Dendritic cell treated with granulocyte-macrophage colony-stimulating factor and Interleukin-4, amounts not matched to agents 40 ng/mL and 50 ng/mL, for 4 days (primary cell): Measurements from ENCODE around the gene MORF4L1.
"Not testable (repeated sequence)": the region's sequence is repeated elsewhere in the genome, so short reads cannot be mapped to it uniquely, and the experiment has no call there.

Experiments used
- H3K27ac Mint-ChIP-seq: one replicate; pipeline ENCODE4 v1.8.0; 2022; ENCODE audit warnings: mild to moderate bottlenecking, mixed read lengths
- H3K27me3 Mint-ChIP-seq: one replicate; pipeline ENCODE4 v1.8.0; 2022; ENCODE audit warnings: mild to moderate bottlenecking, mixed read lengths
- H3K36me3 Mint-ChIP-seq: one replicate; pipeline ENCODE4 v1.8.0; 2022; ENCODE audit warnings: low read depth, mixed read lengths
- H3K4me1 Mint-ChIP-seq: one replicate; pipeline ENCODE4 v1.8.0; 2022; ENCODE audit warnings: low read depth, mixed read lengths
- H3K4me3 Mint-ChIP-seq: one replicate; pipeline ENCODE4 v1.8.0; 2022; ENCODE audit warnings: mild to moderate bottlenecking, moderate library complexity, mixed read lengths
- H3K9me3 Mint-ChIP-seq: one replicate; pipeline ENCODE4 v1.8.0; 2022; ENCODE audit warnings: mixed read lengths
- intact Hi-C: fragments of 100-400 bp; cut with micrococcal nuclease; formaldehyde crosslinking; loops from one replicate; pipeline ENCODE4 v1.15.0; 2022

Gene MORF4L1

DNA sequence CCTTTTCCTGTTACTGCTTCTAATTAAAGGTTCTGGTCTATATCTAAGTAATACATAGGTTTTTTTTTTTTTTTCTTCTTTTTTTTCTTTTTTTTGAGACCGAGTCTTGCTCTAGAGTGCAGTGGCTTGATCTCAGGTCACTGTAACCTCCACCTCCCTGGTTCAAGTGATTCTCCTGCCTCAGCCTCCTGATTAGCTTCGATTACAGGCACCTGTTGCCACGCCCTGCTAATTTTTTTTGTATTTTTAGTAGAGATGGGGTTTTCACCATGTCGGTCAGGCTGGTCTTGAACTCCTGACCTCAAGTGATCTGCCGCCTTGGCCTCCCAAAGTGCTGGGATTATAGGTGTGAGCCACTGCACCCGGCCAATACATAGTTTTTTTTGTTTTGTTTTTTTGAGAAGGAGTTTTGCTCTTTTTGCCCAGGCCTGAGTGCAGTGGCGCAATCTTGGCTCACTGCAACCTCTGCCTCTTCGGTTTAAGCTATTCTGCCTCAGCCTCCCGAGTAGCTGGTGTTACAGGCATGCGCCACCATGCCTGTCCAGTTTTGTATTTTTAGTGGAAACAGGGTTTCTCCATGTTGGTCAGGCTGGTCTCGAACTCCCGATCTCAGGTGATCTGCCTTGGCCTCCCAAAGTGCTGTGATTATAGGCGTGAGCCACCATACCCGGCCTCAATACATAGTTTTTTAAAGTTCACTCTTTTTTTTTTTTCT, 28.3 kb downstream of the MORF4L1 start:
- H3K4me3 Mint-ChIP-seq, H3K27me3 Mint-ChIP-seq, intact Hi-C loops, H3K9me3 Mint-ChIP-seq, H3K27ac Mint-ChIP-seq: not testable (repeated sequence)
- Mint-ChIP-seq H3K4me1 (peaks cover 22% of the 10 kb centered on the region), H3K36me3 (peaks cover 97% of the 10 kb centered on the region)

DNA sequence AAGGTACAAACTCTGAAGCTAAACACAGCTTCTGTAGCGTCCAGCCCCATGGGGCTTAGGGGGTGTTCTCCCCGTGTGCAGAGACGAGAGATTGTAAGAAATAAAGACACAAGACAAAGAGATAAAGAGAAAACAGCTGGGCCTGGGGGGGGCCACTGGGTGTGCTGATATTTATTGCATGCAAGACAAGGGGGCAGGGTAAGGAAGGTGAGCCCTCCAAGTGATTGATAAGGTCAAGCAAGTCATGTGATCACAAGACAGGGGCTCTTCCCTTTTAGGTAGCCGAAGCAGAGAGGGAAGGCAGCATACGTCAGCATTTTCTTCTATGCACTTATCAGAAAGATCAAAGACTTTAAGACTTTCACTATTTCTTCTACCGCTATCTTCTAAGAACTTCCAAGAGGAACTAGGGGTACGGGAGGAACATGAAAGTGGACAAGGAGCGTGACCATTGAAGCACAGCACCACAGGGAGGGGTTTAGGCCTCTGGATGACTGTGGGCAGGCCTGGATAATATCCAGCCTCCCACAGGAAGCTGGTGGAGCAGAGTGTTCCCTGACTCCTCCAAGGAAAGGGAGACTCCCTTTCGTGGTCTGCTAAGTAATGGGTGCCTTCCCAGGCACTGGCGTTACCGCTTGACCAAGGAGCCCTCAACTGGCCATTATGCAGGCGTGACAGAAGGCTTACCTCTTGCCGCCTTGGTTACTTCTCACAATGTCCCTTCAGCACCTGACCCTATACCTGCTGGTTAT, 29.8 kb downstream of the MORF4L1 start:
- H3K4me3 Mint-ChIP-seq, H3K27me3 Mint-ChIP-seq, intact Hi-C loops, H3K9me3 Mint-ChIP-seq: not testable (repeated sequence)
- Mint-ChIP-seq H3K4me1 (peaks cover 27% of the 10 kb centered on the region), H3K27ac (peak overlapping the region; percentile 68), H3K36me3 (peaks cover 97% of the 10 kb centered on the region)

DNA sequence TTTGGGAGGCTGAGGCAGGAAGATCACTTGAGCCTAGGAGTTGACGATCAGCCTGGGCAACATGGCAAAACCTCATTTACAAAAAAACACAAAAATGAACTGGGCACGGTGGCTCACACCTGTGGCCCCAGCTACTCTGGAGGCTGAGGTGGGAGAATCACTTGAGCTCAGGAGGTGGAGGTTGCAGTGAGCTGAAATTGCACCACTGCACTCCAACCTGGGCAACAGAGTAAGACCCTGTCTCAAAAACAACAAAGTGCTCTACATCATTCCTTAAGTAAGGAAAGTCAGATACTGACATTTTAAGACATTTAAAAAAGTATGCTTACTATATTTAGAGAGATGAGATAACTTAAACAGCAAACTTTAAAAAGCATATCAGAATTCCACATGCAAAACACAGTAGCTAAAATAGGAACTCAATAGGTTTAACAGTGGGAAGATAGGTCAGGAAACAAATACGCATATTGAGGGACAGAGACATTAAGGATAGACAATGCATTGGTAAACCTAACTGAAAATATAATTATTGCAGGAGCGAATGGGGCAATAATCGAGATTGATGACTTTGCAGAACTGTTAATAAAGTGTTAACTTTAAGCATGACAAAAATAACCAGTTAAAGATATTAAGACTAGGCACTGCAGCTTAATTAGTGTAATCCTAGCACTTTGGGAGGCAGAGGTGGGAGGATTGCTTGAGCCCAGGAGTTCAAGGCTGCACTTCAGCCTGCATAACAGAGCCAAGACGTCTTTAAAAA, 32.1 kb downstream of the MORF4L1 start:
- intact Hi-C loops, result loop anchor here (5.0 kb wide), 1 partner anchor 278 kb away; no protein-coding TSS in a partner anchor
- Mint-ChIP-seq H3K9me3 (no peaks in the 10 kb centered on the region), H3K4me3 (no peak overlapping the region), H3K27ac (no peak overlapping the region), H3K27me3 (no peaks in the 10 kb centered on the region), H3K36me3 (peaks cover 93% of the 10 kb centered on the region), H3K4me1 (peaks cover 45% of the 10 kb centered on the region)

GRCh38 chr15:78906316-78906620, 33.6 kb downstream of the MORF4L1 start:
- Mint-ChIP-seq H3K4me3 (no peak overlapping the region), H3K27me3 (no peaks in the 10 kb centered on the region), H3K9me3 (no peaks in the 10 kb centered on the region), H3K27ac (no peak overlapping the region), H3K4me1 (peaks cover 54% of the 10 kb centered on the region), H3K36me3 (peaks cover 91% of the 10 kb centered on the region)
- intact Hi-C loops, result loop anchor here (5.0 kb wide), 1 partner anchor 276 kb away; no protein-coding TSS in a partner anchor

GRCh38 chr15:78907577-78907976, 34.9 kb downstream of the MORF4L1 start:
- H3K36me3 Mint-ChIP-seq, result peaks cover 91% of the 10 kb centered on the region
- no peaks in the 10 kb centered on the region for H3K27me3 Mint-ChIP-seq
- H3K4me1 Mint-ChIP-seq, result peaks cover 54% of the 10 kb centered on the region
- intact Hi-C loops, result loop anchor here (5.0 kb wide), 1 partner anchor 275 kb away; no protein-coding TSS in a partner anchor
- no peak overlapping the region for H3K4me3 Mint-ChIP-seq
- H3K27ac Mint-ChIP-seq, result no peak overlapping the region
- no peaks in the 10 kb centered on the region for H3K9me3 Mint-ChIP-seq

GRCh38 chr15:78909160-78909695, 36.5 kb downstream of the MORF4L1 start:
- H3K36me3 Mint-ChIP-seq, result peaks cover 91% of the 10 kb centered on the region
- H3K4me3 Mint-ChIP-seq, result no peak overlapping the region
- peaks cover 67% of the 10 kb centered on the region for H3K4me1 Mint-ChIP-seq
- H3K27me3 Mint-ChIP-seq, result no peaks in the 10 kb centered on the region
- peak overlapping the region; percentile 75 for H3K27ac Mint-ChIP-seq
- no peaks in the 10 kb centered on the region for H3K9me3 Mint-ChIP-seq
- intact Hi-C loops, result loop anchor here (5.0 kb wide), 1 partner anchor 273 kb away; no protein-coding TSS in a partner anchor

GRCh38 chr15:78909791-78910228, 37.1 kb downstream of the MORF4L1 start:
- peak overlapping the region; percentile 16 for H3K27ac Mint-ChIP-seq
- peaks cover 88% of the 10 kb centered on the region for H3K36me3 Mint-ChIP-seq
- H3K27me3 Mint-ChIP-seq, result no peaks in the 10 kb centered on the region
- intact Hi-C loops, result loop anchor here (1.0 to 5.0 kb wide), 3 partner anchors 92 to 272 kb away; no protein-coding TSS in a partner anchor
- H3K4me1 Mint-ChIP-seq, result peaks cover 73% of the 10 kb centered on the region
- no peak overlapping the region for H3K4me3 Mint-ChIP-seq
- H3K9me3 Mint-ChIP-seq, result no peaks in the 10 kb centered on the region

DNA sequence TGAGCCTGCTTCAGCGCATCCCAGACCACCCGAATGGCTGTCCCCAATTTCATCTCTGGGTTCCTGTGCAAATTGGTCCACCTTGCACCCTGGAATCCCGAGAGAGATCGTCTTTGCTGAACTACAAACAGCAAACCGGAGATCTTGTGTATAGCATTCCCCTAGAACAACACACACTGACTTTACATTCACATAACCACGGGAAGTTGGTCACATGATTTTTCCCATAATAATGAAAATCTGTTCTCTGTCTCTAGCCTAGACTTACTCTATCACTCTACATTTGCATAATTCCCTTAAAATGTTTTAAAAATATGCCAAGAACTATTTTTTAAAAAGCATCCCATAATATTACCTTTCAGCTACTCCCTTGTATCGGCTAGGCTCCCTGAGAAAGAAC, 37.6 kb downstream of the MORF4L1 start:
- intact Hi-C loops, result loop anchor here (1.0 to 5.0 kb wide), 2 partner anchors 92 to 115 kb away; no protein-coding TSS in a partner anchor
- H3K9me3 Mint-ChIP-seq, result no peaks in the 10 kb centered on the region
- H3K27me3 Mint-ChIP-seq, result no peaks in the 10 kb centered on the region
- H3K4me1 Mint-ChIP-seq, result peaks cover 78% of the 10 kb centered on the region
- no peak overlapping the region for H3K4me3 Mint-ChIP-seq
- H3K36me3 Mint-ChIP-seq, result peaks cover 84% of the 10 kb centered on the region
- peak overlapping the region; percentile 16 for H3K27ac Mint-ChIP-seq

DNA sequence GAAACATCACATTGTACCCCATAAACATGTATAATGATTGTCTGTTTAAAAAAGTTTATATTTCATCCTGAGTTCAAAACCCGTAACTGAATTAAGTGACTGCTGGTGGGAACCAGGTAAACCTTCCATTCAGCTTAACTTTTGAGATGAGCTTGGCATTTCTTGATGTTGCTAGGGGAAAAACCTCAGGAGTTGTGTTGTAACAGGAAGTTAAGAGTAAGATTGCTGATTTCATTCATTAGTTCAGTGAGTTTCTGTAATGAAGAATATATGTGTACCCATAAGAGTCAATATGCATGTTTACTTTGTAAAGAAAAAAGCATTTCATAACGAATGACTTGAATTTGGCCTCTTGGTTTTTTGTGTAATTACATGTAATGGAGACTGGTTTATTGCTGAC, 39.6 kb downstream of the MORF4L1 start:
- Mint-ChIP-seq H3K36me3 (peaks cover 72% of the 10 kb centered on the region), H3K4me1 (peaks cover 90% of the 10 kb centered on the region), H3K9me3 (no peaks in the 10 kb centered on the region), H3K27ac (peak overlapping the region; percentile 78), H3K4me3 (no peak overlapping the region), H3K27me3 (no peaks in the 10 kb centered on the region)
- intact Hi-C loops, result loop anchor here (5.0 kb wide), 1 partner anchor 90 kb away; no protein-coding TSS in a partner anchor

GRCh38 chr15:78913012-78913411, 40.3 kb downstream of the MORF4L1 start:
- Mint-ChIP-seq H3K27me3 (no peaks in the 10 kb centered on the region), H3K27ac (peak overlapping the region; percentile 78), H3K4me3 (no peak overlapping the region), H3K4me1 (peaks cover 91% of the 10 kb centered on the region), H3K36me3 (peaks cover 72% of the 10 kb centered on the region), H3K9me3 (no peaks in the 10 kb centered on the region)
- intact Hi-C loops, result loop anchor here (5.0 kb wide), 1 partner anchor 89 kb away; no protein-coding TSS in a partner anchor

DNA sequence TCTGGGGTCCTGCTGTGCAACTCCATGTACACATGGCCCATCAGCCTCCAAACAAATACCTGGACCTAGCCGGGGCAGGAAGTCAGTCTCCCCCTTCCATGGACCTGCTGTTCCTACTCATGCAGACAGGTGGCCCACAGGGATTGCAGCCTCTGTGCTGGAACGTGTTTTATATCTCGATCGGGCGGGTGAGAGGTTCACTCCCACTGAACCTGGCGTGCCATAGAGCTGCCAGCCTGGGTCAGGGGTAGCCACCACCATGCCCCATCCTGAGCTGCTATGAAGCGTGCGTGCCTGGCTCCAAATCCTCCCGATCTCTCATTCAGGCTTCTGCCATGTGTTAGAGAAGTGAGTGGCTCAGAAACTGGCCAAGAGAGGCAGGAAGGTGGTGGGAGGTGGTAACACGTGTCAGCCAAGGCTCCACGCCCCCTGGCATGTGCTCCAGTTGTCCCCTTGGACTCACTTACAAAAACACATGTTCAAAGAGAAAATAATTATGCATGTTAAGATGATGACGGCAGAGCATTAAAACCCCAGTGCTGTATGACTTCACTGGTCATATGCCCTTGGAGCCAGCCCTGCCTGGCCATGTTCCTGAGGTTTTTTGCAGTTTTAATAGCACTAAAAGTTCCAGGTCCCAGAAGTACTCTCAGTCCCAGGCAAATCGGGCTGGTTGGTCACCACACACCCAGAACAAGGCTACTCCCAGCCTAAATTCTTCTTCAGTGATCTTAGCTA, 41.5 kb downstream of the MORF4L1 start:
- Mint-ChIP-seq H3K27me3 (no peaks in the 10 kb centered on the region), H3K4me1 (peaks cover 83% of the 10 kb centered on the region), H3K4me3 (no peak overlapping the region), H3K36me3 (peaks cover 75% of the 10 kb centered on the region), H3K27ac (peak overlapping the region; percentile 78), H3K9me3 (no peaks in the 10 kb centered on the region)
- intact Hi-C loops, result loop anchor here (5.0 kb wide), 1 partner anchor 88 kb away; no protein-coding TSS in a partner anchor

DNA sequence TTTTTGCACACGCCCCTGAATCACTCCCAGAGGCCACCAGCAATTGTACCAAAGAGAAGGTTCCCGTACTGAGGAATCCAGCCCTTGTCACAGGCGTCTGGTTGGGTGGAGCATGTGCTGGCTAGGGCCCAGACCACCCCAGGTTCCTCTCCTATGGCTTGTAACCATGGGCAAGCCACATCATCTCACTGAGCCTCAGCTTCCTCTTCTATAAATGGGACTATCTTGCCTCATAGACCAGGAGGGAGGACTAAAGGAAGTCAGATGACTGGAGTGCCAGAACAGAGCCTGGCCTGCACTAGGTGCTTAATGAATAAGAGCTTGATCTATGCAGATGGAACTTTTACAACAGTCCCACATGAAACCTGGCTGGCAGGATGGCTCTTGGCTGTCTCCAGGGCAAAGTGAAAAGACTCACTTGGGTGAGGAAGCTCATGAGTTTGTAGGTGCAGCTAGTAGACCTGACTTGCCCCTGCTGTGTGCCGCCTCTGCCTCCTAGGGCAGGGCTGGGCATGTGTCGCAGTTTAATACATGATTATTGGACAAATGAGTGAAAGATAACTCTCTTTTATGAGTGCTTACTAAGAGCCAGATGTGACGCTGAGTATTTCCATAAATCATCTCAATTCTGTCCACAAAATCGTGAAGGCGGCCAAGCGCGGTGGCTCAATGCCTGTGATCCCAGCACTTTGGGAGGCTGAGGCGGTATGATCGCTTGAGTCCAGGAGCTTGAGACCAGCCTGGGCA, 42.8 kb downstream of the MORF4L1 start:
- peaks cover 73% of the 10 kb centered on the region for H3K36me3 Mint-ChIP-seq
- no peaks in the 10 kb centered on the region for H3K27me3 Mint-ChIP-seq
- peaks cover 69% of the 10 kb centered on the region for H3K4me1 Mint-ChIP-seq
- H3K4me3 Mint-ChIP-seq, result peak overlapping the region; percentile 40
- H3K27ac Mint-ChIP-seq, result peak overlapping the region; percentile 78
- no peaks in the 10 kb centered on the region for H3K9me3 Mint-ChIP-seq
- intact Hi-C loops, result no loop called here
